Measurements from ENCODE around the gene MCM7. TPM values are rescaled to one million over a fixed set of nuclear protein-coding genes. Genes with fewer than 3 reads are reported as not detected.

The MCM7 gene
- total and polyA plus RNA-seq, 2 donors from 2014 or later = 21.0 to 47.2 TPM

DNA sequence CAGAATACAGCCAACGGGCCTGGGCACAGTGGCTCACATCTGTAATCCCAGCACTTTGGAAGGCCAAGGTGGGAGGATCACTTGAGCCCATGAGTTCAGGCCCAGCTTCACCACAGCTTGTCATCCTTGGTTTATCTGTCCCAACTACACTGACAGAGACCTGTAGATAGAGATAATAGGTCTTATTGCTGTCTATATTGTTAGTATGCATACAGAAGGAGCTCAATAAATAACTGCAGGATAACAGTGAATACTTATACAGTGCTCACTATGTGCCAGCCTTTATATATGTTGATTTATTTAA is 19.5 kb upstream of the MCM7 start:
- FAIRE-seq (no peak), DNase-seq (peak in 1 of 5 donors; percentile 43)
- intact Hi-C loops (cut with DNase I) = no loop called here
- Histone ChIP-seq H3K36me3 (ENCODE audit: control insufficient read depth in 2 of 3, insufficient read depth in 3 of 3, low read length in 3 of 3) (no peaks in the 10 kb centered on the region), H3K4me1 (ENCODE audit: control insufficient read depth in 2 of 3, insufficient read depth in 2 of 3, low read depth in 1 of 3, low read length in 3 of 3) (peaks cover 0 to 16% (median 16%) of the 10 kb centered on the region in 3 donors), H3K4me3 (ENCODE audit: low read length in 3 of 3) (peak overlapping the region in 2 of 3 donors; percentile 26 to 72), H3K9me3 (ENCODE audit: control insufficient read depth in 2 of 3, insufficient read depth in 1 of 3, low read length in 3 of 3) (no peaks in the 10 kb centered on the region), H3K9ac (ENCODE audit: low read length in 3 of 3) (peak overlapping the region in 1 of 3 donors; percentile 34), H3K27ac (ENCODE audit: low read depth in 2 of 2, low read length in 2 of 2) (no peak overlapping the region), H3K27me3 (ENCODE audit: control insufficient read depth, insufficient read depth, low read length) (no peaks in the 10 kb centered on the region)
- TF ChIP-seq, protein P1, sequence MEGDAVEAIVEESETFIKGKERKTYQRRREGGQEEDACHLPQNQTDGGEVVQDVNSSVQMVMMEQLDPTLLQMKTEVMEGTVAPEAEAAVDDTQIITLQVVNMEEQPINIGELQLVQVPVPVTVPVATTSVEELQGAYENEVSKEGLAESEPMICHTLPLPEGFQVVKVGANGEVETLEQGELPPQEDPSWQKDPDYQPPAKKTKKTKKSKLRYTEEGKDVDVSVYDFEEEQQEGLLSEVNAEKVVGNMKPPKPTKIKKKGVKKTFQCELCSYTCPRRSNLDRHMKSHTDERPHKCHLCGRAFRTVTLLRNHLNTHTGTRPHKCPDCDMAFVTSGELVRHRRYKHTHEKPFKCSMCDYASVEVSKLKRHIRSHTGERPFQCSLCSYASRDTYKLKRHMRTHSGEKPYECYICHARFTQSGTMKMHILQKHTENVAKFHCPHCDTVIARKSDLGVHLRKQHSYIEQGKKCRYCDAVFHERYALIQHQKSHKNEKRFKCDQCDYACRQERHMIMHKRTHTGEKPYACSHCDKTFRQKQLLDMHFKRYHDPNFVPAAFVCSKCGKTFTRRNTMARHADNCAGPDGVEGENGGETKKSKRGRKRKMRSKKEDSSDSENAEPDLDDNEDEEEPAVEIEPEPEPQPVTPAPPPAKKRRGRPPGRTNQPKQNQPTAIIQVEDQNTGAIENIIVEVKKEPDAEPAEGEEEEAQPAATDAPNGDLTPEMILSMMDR (IDR thresholded peaks at IDR 0.05; ENCODE audit: borderline replicate concordance, extremely low read depth, insufficient read depth) = no peak

DNA sequence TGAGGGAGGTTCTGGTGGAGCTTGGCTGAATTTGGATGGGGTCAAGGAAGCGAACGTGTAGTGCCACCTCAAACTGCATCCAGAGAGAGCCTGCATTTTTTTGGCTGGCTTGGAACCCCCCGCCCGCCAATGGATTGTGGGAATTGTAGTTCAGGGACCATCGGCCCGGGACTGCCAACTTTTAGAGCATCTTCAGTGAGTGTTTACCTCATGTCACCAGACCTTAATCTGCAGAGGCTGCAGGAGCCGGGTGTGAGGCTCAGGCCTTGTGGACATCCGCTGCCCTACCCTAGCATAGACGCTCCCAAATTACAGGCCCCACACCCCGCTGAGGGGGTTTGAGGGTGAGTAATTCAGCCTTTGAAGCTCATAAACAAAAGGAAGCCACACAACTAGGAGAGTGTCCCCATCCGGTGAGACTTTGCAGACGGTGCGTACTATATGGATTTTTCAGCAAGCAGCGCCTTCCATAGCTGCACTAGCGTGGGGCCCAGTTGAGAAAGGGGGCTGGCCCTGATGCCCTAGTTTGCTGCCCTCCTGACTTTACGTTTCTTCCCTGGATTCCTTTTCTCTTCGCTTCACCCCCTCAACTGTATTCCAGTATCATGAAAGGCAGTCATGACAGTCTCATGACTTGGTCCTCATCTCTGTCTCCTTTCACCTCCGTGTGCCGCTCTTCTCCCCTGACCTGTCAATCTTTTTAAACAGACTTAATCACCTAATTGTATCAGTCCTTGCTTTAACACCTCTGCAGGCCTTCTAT is 19.0 kb upstream of the MCM7 start:
- H3K4me1 ChIP-seq (ENCODE audit: control insufficient read depth in 2 of 3, insufficient read depth in 2 of 3, low read depth in 1 of 3, low read length in 3 of 3) = peaks cover 0 to 16% (median 16%) of the 10 kb centered on the region in 3 donors
- peak in 3 of 5 donors; percentile 64 to 83 (median 80) for DNase-seq
- H3K9ac ChIP-seq (ENCODE audit: low read length in 3 of 3) = peak overlapping the region in 2 of 3 donors; percentile 34 to 72
- H3K9me3 ChIP-seq (ENCODE audit: control insufficient read depth in 2 of 3, insufficient read depth in 1 of 3, low read length in 3 of 3) = no peaks in the 10 kb centered on the region
- no peaks in the 10 kb centered on the region for H3K27me3 ChIP-seq (ENCODE audit: control insufficient read depth, insufficient read depth, low read length)
- no peak for FAIRE-seq
- H3K4me3 ChIP-seq (ENCODE audit: low read length in 3 of 3) = peak overlapping the region; percentile 70 to 85 (median 72)
- H3K27ac ChIP-seq (ENCODE audit: low read depth in 2 of 2, low read length in 2 of 2) = peak overlapping the region in 1 of 2 donors; percentile 0
- no peaks in the 10 kb centered on the region for H3K36me3 ChIP-seq (ENCODE audit: control insufficient read depth in 2 of 3, insufficient read depth in 3 of 3, low read length in 3 of 3)
- intact Hi-C loops (cut with DNase I) = no loop called here
- TF ChIP-seq, protein P1 (IDR thresholded peaks at IDR 0.05; ENCODE audit: borderline replicate concordance, extremely low read depth, insufficient read depth) = no peak

DNA sequence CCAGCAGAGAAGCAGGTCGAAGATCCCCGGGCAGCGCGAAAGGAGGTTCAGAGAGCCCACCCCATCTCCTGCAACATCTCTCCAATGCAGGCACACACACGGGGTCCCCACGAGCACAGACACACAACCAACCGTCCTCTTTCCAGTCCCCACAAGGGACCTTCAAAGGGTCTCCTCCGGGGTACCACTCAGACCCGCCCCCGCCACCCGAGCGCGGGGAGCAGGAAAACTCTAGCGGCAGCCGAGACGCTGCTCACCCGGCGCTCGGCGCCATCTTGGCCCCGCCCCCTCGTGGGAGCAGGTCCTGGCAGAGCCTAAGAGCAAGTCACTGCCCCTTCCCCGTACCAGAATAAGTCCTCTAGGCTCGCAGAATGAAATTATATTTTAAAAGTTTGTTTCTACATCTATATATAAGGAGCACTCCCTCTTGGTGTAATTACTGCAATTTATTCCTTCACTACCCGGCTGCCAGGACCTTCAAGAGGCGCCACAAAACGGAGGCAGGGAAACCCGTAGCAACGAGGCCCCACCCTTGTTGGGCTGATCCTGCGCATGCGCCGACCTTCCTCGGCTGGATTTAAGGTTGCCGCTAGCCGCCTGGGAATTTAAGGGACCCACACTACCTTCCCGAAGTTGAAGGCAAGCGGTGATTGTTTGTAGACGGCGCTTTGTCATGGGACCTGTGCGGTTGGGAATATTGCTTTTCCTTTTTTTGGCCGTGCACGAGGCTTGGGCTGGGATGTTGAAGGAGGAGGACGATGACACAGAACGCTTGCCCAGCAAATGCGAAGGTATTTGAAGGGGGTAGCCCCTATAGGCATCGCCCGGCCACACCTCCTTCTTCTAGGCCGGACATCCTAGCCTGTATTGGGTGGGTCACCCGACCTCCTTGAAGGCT is 18.1 kb upstream of the MCM7 start, which contains the start of the genes CNPY4 and TAF6:
Gene CNPY4, plus strand, starts transcription at position 563 of the 898 bp plus-strand sequence. Its CDS starts 111 bp downstream, at position 674.
Gene TAF6, minus strand, starts transcription at position 287 of the 898 bp plus-strand sequence. CDS start 5,149 bp downstream, outside the sequence.
- FAIRE-seq = no peak
- peak; percentile 96 to 98 (median 98) for DNase-seq
- Histone ChIP-seq H3K4me3 (ENCODE audit: low read length in 3 of 3) (peak within 1 kb of the TSS; percentile 72 to 96 (median 85)), H3K9me3 (ENCODE audit: control insufficient read depth in 2 of 3, insufficient read depth in 1 of 3, low read length in 3 of 3) (no peaks in the 10 kb centered on the region), H3K27ac (ENCODE audit: low read depth in 2 of 2, low read length in 2 of 2) (peak within 1 kb of the TSS; percentile 74 to 83), H3K36me3 (ENCODE audit: control insufficient read depth in 2 of 3, insufficient read depth in 3 of 3, low read length in 3 of 3) (no peaks in the 10 kb centered on the region), H3K9ac (ENCODE audit: low read length in 3 of 3) (peak within 1 kb of the TSS; percentile 37 to 72 (median 67)), H3K4me1 (ENCODE audit: control insufficient read depth in 2 of 3, insufficient read depth in 2 of 3, low read depth in 1 of 3, low read length in 3 of 3) (peaks cover 0 to 13% (median 11%) of the 10 kb centered on the region in 3 donors), H3K27me3 (ENCODE audit: control insufficient read depth, insufficient read depth, low read length) (no peaks in the 10 kb centered on the region)
- intact Hi-C loops (cut with DNase I) = no loop called here
- TF ChIP-seq, protein P1 (IDR thresholded peaks at IDR 0.05; ENCODE audit: borderline replicate concordance, extremely low read depth, insufficient read depth) = no peak

Data from kidney (tissue), 14 donors.